G401 (cell line): ENCODE results near the gene RFX7. TPM values are rescaled to one million over a fixed set of nuclear protein-coding genes. Genes with fewer than 3 reads are reported as not detected.

Source experiments
- DNase-seq: peaks from one replicate; pipeline ENCODE4 v3.0.0-alpha.2; 2015; ENCODE audit warnings: low spot score
- in situ Hi-C: cut with HindIII; loops from 2 replicates; pipeline ENCODE4 v1.10.0; 2016; ENCODE audit warnings: low sequenced_read_pairs, mixed read lengths
- total RNA-seq: library from RNA; depleted of rRNA; stranded (reverse); fragments of >200 nt; shearing (Covaris generic); gene quantifications from 2 replicates; pipeline ENCODE4 v1.2.3, GENCODE V29; 2014; rRNA removed

RFX7 gene
- total RNA-seq, 1 experiment from 2014 or later, result 6.3 TPM

- in situ Hi-C loops, result no loop called here
- DNase-seq, result no peak
Observed at GRCh38 chr15:56038015-56038414, 205.7 kb downstream of the RFX7 start.

Other genes with a start within 250 kb of the RFX7 start
- 6.4 and 10.8 TPM in 2 replicates for gene TEX9, start 121.5 kb upstream of the RFX7 start, total RNA-seq
- gene MNS1, start 221.3 kb upstream of the RFX7 start, total RNA-seq, result 1.3 and 2.1 TPM in 2 replicates